LoVo (cell line): ENCODE measurements around the gene FGF3.

Source experiments
- DNase-seq: peaks from one replicate; pipeline ENCODE4 v3.0.0-alpha.2; 2016; ENCODE audit warnings: low spot score

FGF3 gene

GRCh38 chr11:69803022-69803421 lies 16.2 kb downstream of the FGF3 start:
- no peak for DNase-seq

DNA sequence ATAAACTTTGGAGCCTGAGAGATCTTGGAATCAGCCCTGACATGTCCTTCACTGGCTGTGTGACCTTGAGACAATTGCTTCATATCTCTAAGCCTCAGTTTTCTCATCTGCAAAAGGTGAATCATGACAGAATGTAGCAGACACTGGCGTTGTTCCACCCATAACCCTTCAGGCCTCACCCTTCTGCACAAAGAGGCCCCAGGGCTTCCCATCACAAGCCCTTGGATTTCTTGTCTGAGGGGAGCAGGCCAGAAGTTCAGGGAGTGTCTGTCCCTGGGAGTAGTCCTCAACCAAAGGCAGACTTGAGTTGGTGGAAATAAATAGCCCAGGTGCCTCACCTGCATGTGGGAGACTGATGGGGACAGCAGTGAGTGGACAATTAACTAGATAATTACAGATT lies 16.6 kb downstream of the FGF3 start:
- DNase-seq: no peak

DNA sequence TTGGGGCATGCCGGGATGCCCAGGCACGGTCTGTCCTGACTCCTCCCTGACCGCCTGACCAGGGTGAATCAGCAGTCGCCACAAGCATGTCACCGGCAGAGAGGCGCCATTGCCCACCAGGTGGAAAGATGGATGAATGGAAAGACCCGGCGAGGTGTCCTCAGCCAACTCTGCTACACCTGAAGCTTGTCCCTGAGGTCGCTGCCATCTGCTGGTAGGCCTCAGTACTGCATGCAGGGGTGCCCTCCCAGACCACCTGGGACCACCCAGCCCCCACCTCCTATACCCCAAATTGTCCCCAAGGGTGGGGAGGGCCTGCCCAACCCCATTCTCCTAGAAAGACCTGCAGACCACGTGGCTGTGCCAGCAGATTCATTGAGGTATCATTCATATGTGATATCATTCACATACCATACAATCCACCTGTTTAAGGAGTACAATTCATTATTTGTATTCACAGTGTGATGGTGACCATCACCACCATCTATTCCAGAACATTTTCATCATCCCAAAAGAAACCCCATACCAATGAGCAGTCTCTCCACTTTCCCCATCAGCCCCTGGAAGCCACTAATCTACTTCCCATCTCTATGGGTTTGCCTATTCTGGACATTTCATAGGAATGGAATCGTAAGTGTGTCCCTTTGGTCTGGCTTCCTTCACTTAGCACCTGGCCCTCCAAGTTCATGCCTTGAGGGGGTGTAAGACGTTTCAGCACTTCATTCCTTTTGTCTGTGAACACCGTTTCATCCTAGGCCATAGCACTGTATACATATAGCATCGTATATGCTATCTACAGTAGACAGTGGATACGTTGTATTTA lies 17.5 kb downstream of the FGF3 start:
- no peak for DNase-seq

- no peak for DNase-seq
These were observed 18.9 kb downstream of the FGF3 start for GRCh38 chr11:69800278-69800677.

DNA sequence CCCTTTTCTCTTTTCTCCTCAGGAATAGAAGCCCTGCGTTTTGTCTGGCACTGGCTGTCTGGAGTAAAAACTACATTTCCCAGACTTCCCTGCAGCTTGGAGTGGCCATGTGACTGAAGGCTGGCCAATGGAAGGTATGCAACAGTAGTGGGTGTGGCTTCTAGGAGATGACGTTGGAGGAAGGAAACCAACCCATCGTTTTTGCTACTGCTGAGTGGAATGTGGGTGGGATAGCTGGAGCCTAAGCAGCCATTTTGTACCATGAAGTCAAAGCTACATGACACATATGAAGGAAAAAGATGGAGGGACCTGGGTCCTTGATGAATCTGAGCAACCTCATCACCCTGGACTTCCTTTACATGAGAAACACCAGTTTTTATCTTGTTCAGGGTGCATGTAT lies 19.6 kb downstream of the FGF3 start:
- peak; percentile 7 for DNase-seq

GRCh38 chr11:69799097-69799496 lies 20.1 kb downstream of the FGF3 start:
- DNase-seq: no peak

DNA sequence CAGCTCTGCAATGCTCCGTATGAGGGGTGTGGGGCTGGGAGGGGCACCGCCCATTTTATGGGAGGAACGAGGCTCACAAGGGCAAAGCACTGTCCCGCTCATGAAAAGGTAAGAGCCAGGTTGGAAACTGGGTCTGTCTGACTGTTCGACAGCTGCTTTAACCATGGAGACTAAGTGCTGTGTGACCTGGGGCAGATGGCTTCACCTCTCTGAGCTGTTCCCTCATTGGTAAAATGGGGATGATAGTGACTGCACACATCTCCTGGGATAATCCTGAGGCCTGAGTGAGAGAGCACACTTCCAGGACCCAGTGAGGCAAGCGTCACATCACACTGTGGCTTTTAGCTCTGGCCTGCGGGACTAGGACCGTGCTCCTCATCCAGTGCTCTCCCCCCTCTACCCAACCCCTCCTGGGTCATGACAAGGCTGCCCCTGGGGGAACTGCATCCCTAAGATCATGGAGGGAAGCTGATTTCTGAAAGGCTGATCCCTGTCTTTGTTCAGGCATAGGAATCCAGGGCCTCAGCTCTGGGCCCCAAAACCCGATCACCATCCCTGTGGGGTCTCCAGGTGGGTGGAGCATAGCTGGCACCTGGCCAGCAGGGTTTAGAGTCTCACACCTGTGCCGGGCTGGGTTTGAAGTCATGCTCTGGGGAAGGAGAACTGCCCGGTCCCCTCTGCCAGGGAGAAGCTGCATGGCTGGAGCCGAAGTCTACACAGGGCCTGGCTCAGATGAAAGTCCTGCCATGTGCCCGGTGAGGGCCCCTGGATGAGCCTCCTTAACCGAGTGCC lies 21.3 kb downstream of the FGF3 start:
- DNase-seq: no peak

DNA sequence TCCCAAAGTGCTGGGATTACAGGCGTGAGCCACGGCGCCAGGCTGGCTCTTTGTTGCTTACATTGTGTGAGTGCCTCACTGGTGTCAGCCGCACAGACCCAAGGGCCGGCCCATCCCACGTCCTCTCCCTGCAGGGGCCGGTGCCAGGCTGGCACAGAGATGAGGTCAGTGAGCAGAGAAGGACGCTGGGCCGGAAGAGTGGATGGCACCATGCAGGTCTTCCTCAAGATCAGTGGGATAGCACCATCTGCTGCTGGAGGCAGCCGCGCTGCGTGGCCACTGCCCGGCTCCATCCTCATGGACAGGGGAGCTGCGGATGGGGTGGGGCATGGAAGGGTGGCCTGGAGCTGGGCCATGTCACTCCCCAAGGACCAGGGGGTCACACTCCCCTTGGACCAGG lies 22.1 kb downstream of the FGF3 start:
- no peak for DNase-seq

DNA sequence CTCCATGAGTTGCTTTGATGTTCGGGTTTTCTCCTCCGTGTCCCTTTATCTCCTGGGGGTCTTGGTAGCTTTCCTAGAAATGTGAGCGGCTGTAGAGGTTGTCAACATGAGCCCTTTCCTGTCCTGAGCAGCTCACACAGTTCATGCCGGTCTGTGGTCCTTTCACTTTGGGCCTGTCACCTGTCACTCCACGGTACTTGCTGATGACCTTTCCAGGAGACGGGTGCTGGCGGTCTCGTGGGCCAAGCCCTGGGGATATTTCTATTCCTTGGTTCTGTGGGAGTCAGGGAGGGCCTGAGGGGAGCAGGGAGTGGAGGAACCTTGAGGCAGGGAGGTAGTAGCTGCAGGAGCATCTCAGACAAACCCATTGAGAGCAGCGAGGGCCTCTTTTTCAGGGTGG lies 23.2 kb downstream of the FGF3 start:
- no peak for DNase-seq

- DNase-seq: peak; percentile 8
These were observed 27.7 kb downstream of the FGF3 start for GRCh38 chr11:69791276-69792180.

DNA sequence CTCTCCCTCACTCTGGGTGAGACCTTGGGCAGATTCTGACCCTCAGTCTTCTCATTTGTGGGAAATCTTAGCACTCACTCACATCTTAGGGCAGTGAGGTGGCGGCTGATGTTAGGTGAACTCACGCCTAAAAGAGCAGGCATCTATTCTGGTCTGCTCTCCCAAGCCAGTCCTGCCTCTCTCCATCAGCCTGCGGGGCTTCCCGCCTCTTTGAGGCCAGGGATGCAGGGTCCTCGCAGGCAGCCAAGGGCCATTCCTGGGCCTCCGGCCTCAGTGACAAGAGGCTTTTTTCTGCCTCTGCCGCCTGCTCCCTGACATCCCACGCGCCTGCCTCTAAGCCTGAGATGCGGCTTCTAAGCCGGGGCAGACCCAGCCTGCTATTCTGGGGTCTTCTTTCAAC lies 30.3 kb downstream of the FGF3 start:
- DNase-seq: no peak

GRCh38 chr11:69787906-69788305 lies 31.3 kb downstream of the FGF3 start:
- DNase-seq: no peak

DNA sequence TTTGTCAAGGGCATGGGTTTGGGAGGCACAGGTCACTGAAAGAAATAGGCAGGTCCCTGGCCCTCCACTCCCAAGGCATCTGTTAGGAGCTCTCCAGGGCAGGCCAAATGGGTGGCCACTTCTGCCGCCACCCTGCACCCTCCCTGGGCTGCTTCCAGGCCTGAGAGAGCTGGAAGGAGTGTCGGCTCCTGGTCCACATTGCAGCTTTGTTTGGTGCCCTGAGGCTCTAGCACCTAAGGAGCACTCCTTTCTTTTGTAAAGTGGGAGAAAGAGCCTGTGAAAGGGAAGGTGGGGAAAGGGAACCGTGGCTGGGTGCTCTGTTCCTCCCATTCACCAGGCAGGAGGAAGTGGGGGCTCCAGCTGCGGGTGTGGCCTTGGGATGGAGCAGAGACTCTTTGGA lies 31.8 kb downstream of the FGF3 start:
- DNase-seq: no peak

GRCh38 chr11:69781241-69781640 lies 38.0 kb downstream of the FGF3 start:
- DNase-seq: no peak

GRCh38 chr11:69778373-69778772 lies 40.8 kb downstream of the FGF3 start:
- DNase-seq: no peak

DNA sequence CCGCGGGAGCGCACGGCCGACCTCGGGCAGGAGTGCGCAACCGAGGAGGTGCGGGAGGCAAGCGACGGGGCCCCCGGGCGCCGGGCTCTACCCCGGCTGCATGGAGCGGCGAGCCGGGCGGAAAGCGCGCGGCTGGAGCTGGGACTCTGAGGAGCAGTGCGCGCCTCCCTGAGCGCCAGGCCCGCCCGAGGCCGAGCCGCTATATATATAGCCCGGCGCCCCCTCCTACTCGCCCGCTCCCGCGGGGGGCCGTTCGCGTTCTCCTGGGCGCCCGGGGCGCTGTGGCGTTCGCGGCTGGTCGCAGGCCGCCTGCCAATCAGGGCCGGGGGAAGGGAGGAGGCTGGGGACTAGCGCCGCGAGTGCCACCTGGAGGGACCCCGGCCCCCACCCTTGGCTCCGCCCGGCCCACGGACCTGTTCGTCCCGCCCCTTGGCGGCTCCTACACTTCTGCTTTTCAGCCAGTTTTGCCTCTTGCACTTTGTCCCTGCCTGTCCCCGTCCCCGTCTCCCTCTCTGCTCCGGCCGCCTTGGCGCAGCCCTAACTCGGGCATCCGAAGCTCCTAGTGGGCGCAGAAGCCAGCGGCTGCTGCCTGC lies 44.0 kb downstream of the FGF3 start, which contains the start of gene FGF4:
Gene FGF4, minus strand, starts transcription at position 179 of the 593 bp plus-strand sequence. CDS start 257 bp downstream, outside the sequence.
- no peak for DNase-seq

DNA sequence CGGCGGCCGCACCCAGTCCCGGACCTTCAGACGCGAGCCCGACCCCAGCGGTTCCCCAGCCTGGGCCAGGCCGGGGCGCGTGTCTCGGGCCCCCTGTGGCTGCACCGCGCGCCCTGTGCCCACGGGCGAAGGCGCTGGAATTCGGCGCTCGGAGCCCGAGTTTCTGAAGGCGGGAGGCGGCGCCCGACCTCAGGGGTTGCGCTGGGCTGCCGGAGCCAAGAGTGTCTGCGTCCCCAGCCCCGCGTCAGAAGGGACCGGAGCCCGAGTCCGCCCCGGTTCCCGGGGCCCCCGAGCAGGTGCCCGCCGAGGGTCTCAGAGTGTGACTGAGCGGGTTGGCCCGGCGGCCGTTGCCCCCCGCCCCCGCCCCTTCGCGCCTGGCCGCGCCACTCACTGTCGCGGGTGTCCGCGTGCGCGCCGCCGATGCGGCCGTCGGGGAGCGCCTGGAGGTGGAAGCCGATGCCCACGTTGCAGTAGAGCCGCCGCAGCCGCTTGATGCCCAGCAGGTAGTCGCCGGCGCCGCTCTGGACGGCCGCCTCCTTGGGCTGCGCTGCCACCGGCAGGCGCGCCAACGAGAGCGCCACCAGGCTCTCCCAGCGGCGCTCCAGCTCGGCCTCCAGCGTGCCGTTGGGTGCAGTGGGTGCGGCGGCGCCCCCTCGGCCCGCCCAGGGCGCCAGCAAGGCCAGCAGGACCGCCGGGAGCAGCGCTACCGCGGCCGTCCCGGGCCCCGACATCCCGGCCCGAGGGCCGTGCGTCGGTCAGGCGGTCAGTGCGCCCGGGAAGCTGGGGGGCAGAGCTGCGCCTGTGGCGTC lies 44.7 kb downstream of the FGF3 start:
- no peak for DNase-seq

DNA sequence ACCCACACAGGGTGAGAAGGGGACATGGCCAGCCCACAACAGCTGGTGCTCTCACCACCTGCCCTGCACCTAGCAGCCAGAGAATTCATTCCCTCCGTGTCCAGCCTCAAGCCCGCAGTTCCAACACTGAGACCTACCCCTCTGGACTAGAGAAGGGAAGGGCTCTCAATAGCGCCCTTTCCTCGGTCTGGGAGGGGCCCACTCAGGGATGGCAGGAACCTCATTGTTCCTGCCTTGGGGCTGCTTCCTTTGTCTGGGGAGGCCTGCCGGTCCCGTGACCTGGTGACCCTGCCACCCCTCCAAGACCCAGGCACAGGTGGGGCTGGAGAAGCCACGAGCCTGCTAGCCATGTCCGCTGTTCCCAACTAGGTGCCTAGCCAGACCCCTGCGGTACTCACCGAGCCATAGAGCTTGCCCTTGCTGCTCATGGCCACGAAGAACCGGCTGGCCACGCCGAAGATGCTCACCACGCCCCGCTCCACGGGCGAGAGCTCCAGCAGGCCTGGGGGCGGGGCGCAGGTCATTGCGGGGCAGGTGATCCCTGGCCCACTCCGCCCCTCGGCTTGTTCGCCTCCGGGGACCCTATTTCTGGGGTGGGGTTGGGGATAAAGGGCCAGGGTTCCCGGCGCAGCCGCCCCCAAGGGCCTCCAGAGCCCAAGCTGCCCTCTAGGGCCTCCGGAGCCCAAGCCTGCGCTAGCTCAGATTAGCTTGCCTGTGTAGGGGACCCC lies 45.4 kb downstream of the FGF3 start:
- DNase-seq: no peak

- no peak for DNase-seq
These were observed 47.8 kb downstream of the FGF3 start for GRCh38 chr11:69771466-69771865.

GRCh38 chr11:69770540-69770939 lies 48.7 kb downstream of the FGF3 start:
- DNase-seq: no peak
